Muscle of leg (tissue), 11 donors: ENCODE measurements around the gene GNS. TPM values are rescaled to one million over a fixed set of nuclear protein-coding genes. Genes with fewer than 3 reads are reported as not detected.

ENCODE experiments used
- DNase-seq: peaks from one replicate; pipeline ENCODE4 v3.0.0; 2013
- H3K27ac ChIP-seq: one replicate; pipeline ENCODE4 v1.5.1; 2013; ENCODE audit warnings: mild to moderate bottlenecking, low read length, control low read depth
- H3K27me3 ChIP-seq: one replicate; pipeline ENCODE4 v1.6.1; 2013; ENCODE audit warnings: low read length; ENCODE audit not compliant: control insufficient read depth, insufficient read depth
- H3K36me3 ChIP-seq: one replicate; pipeline ENCODE4 v1.6.1; 2013; ENCODE audit warnings: low read length; ENCODE audit not compliant: control insufficient read depth, insufficient read depth
- H3K4me1 ChIP-seq: one replicate; pipeline ENCODE4 v1.6.1; 2013; ENCODE audit warnings: low read length; ENCODE audit not compliant: control insufficient read depth, insufficient read depth
- H3K4me3 ChIP-seq: one replicate; pipeline ENCODE4 v1.5.1; 2013; ENCODE audit warnings: low read length, control low read depth
- H3K9me3 ChIP-seq: replicated peaks from 2 replicates; pipeline ENCODE4 v1.6.1; 2013; ENCODE audit warnings: low read depth, low read length; ENCODE audit not compliant: control insufficient read depth
- WGBS: methylation state at CpG from one replicate; pipeline ENCODE4 v1.1.5; 2013; ENCODE audit warnings: missing lambda C conversion rate; ENCODE audit not compliant: insufficient coverage; 5-methylcytosine and 5-hydroxymethylcytosine counted together
- polyA plus RNA-seq, 8 donors: library from polyadenylated mRNA; unstranded; fragments of 120-200 nt; gene quantifications; one replicate each; pipeline versions ENCODE4 v1.2.1 to v1.2.3, GENCODE V29; 2013; ENCODE audit warnings: inconsistent platforms in 1 of 8, low replicate concordance in 1 of 8; ENCODE audit not compliant: insufficient read length in 8 of 8, insufficient read depth in 1 of 8
- total RNA-seq: library from RNA; stranded (reverse); fragments of 120-200 nt; gene quantifications from one replicate; pipeline ENCODE4 v1.2.4, GENCODE V29; 2013

The GNS gene
- total and polyA plus RNA-seq, 9 donors: 52.3 to 85.0 (median 68.5) TPM

- no peaks in the 10 kb centered on the region for H3K4me1 ChIP-seq
Measured at GRCh38 chr12:64740646-64741045, 18.6 kb downstream of the GNS start.

GRCh38 chr12:64739778-64740177, 19.4 kb downstream of the GNS start:
- no peak for DNase-seq
- Histone ChIP-seq H3K4me3 (no peak overlapping the region), H3K27me3 (no peaks in the 10 kb centered on the region), H3K4me1 (peaks cover 2% of the 10 kb centered on the region), H3K27ac (no peak overlapping the region), H3K36me3 (peaks cover 67% of the 10 kb centered on the region), H3K9me3 (no peaks in the 10 kb centered on the region)
- WGBS: no CpG with 5 or more reads among the region's 2 CpGs

More at GRCh38 chr12:64740646-64741045, 18.6 kb downstream of the GNS start:
- no CpG with 5 or more reads among the region's 2 CpGs for WGBS
- H3K36me3 ChIP-seq: peaks cover 69% of the 10 kb centered on the region
- H3K4me3 ChIP-seq: no peak overlapping the region
- no peaks in the 10 kb centered on the region for H3K9me3 ChIP-seq
- no peaks in the 10 kb centered on the region for H3K27me3 ChIP-seq
- DNase-seq: no peak
- peak overlapping the region; percentile 33 for H3K27ac ChIP-seq

- no peak overlapping the region for H3K27ac ChIP-seq
- no peak for DNase-seq
- H3K27me3 ChIP-seq: no peaks in the 10 kb centered on the region
- H3K4me3 ChIP-seq: no peak overlapping the region
- no peaks in the 10 kb centered on the region for H3K9me3 ChIP-seq
- peaks cover 17% of the 10 kb centered on the region for H3K4me1 ChIP-seq
- peaks cover 61% of the 10 kb centered on the region for H3K36me3 ChIP-seq
- WGBS: no CpG with 5 or more reads among the region's 1 CpG
Measured at GRCh38 chr12:64737539-64737938, 21.7 kb downstream of the GNS start.

- no peak overlapping the region for H3K4me3 ChIP-seq
- H3K9me3 ChIP-seq: no peaks in the 10 kb centered on the region
- no peak for DNase-seq
- peaks cover 57% of the 10 kb centered on the region for H3K36me3 ChIP-seq
- H3K4me1 ChIP-seq: peaks cover 17% of the 10 kb centered on the region
- H3K27me3 ChIP-seq: no peaks in the 10 kb centered on the region
- WGBS: 86% methylated on average over 1 of the region's 1 CpG
- H3K27ac ChIP-seq: no peak overlapping the region
Measured at GRCh38 chr12:64736771-64737170, 22.4 kb downstream of the GNS start.

GRCh38 chr12:64735442-64735841, 23.8 kb downstream of the GNS start:
- H3K36me3 ChIP-seq: peaks cover 48% of the 10 kb centered on the region
- no peaks in the 10 kb centered on the region for H3K9me3 ChIP-seq
- no peaks in the 10 kb centered on the region for H3K27me3 ChIP-seq
- H3K4me1 ChIP-seq: peaks cover 19% of the 10 kb centered on the region
- no peak for DNase-seq
- no peak overlapping the region for H3K4me3 ChIP-seq
- no peak overlapping the region for H3K27ac ChIP-seq

GRCh38 chr12:64733857-64734256, 25.3 kb downstream of the GNS start:
- Histone ChIP-seq H3K4me3 (no peak overlapping the region), H3K4me1 (peaks cover 24% of the 10 kb centered on the region), H3K9me3 (no peaks in the 10 kb centered on the region), H3K27me3 (no peaks in the 10 kb centered on the region), H3K27ac (no peak overlapping the region), H3K36me3 (peaks cover 39% of the 10 kb centered on the region)
- peak; percentile 64 for DNase-seq
- WGBS: 74% methylated on average over 3 of the region's 4 CpGs

- Histone ChIP-seq H3K27ac (no peak overlapping the region), H3K4me3 (no peak overlapping the region), H3K27me3 (no peaks in the 10 kb centered on the region), H3K36me3 (peaks cover 26% of the 10 kb centered on the region), H3K9me3 (no peaks in the 10 kb centered on the region), H3K4me1 (peaks cover 24% of the 10 kb centered on the region)
- no peak for DNase-seq
- WGBS: 100% methylated on average over 1 of the region's 4 CpGs
Measured at GRCh38 chr12:64731683-64732082, 27.5 kb downstream of the GNS start.

GRCh38 chr12:64730588-64730969, 28.6 kb downstream of the GNS start:
- no CpG with 5 or more reads among the region's 2 CpGs for WGBS
- Histone ChIP-seq H3K27ac (peak overlapping the region; percentile 65), H3K9me3 (no peaks in the 10 kb centered on the region), H3K27me3 (no peaks in the 10 kb centered on the region), H3K36me3 (peaks cover 21% of the 10 kb centered on the region), H3K4me3 (no peak overlapping the region), H3K4me1 (peaks cover 24% of the 10 kb centered on the region)
- no peak for DNase-seq

GRCh38 chr12:64729909-64730587, 29.2 kb downstream of the GNS start:
- Histone ChIP-seq H3K4me3 (no peak overlapping the region), H3K9me3 (no peaks in the 10 kb centered on the region), H3K27ac (peak overlapping the region; percentile 65), H3K36me3 (peaks cover 19% of the 10 kb centered on the region), H3K27me3 (no peaks in the 10 kb centered on the region), H3K4me1 (peaks cover 24% of the 10 kb centered on the region)
- WGBS: no CpG with 5 or more reads among the region's 2 CpGs
- DNase-seq: peak; percentile 42

GRCh38 chr12:64724201-64724745, 34.9 kb downstream of the GNS start:
- no peaks in the 10 kb centered on the region for H3K4me1 ChIP-seq
- no peak for DNase-seq
- 85% methylated on average over 7 of the region's 11 CpGs for WGBS
- no peak overlapping the region for H3K4me3 ChIP-seq
- no peaks in the 10 kb centered on the region for H3K27me3 ChIP-seq
- no peaks in the 10 kb centered on the region for H3K9me3 ChIP-seq
- H3K36me3 ChIP-seq: peaks cover 53% of the 10 kb centered on the region
- no peak overlapping the region for H3K27ac ChIP-seq
